HS-27A (cell line): ENCODE results near the gene SEC22A.

Source experiments
- DNase-seq: peaks from one replicate; pipeline ENCODE4 v3.0.0-alpha.2; 2012; ENCODE audit warnings: low read depth, missing footprints

SEC22A gene

GRCh38 chr3:123201557-123202427, at the start of gene SEC22A:
SEC22A (plus strand) TSS chr3:123201943; CDS start chr3:123209218, 7,275 bp downstream.
- peak; percentile 79 for DNase-seq

- DNase-seq: no peak
Observed at GRCh38 chr3:123152687-123153086, 49.1 kb upstream of the SEC22A start.

DNA sequence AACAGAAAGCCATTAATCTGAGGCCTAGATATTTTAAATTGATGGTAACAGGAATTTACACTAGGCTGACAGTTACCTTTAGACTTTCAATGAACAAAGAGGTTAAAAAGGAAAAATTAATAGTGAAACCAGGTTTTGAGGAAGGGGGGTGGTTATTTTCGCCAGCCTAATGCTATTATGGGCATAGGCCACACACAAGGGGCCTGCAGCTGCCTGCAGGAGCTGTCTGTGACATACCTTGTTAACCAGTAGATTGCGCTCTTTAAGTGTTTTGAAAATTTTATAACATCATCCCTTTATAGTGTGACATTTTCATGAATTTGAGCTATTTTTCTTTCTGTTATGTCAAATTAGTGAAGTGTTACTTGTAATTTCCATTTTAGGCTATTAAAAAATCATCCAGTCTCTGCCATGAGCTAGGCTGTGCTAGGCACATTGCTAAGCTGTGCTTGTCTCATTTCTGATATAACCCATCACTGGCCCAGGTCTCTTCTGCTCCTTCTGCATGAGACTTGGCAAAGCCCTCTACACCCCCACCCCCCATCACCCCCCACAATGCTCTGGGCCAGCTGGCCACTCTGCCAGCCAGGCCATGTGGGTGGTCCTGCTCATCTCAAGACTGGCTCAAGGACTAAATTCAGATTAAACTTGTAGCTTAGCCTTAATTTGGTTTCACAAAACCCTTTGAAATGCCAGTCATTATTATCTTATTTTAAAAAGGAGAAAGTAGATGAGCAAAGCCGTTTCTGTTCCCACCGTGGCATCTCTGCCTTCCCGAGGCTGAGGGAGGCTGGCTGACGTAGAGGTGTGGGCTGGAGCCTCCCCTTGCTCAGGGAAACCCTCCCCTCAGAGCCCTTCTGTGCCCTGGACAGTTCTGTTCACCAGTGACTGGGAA, 48.4 kb upstream of the SEC22A start:
- DNase-seq: no peak

DNA sequence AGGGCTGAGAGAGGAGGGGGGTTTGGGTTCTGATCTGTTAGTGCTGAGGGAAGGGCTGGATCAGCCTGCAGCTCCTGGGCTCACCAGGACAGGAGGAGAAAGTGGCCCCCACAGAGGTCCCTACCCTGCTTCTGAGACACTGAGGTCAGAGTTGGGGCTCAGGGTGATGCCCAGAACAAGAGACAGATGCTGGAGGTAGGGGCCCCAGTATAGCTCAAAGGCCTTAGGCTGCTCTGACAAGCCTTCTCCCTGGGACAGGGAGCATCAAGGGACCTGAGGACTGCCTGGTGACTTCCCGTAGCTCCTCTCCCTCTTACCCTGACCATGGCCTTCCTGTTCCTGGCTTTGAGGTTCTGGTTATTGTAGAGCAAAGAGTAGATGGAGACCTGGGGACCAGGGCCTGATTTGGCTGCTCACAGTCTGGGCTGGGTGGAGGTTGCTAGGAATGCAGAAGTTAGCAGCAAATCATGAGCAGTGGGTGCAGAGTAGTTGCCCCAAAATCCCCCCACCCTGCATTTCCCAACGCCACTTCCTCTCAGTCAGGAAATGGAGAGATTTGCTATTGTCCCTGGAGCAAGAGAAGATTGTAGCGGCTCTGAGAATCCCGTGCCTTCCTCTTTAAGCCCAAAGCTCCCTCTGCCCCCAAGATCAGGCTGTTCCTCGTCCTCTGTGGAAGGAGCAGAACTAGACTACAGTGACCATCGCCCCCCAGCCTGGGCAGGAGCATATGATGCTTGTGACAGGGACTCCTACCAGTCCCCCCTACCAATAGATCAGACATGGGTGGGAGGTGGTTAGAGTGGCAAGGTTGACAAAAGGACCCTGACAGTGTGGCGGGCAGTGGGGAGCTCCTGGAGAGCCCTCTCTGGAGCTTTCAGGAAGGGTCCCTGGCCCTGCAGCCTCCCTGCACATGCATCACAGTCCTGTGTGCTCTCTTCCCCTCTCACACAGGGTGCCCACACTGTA, 47.4 kb upstream of the SEC22A start:
- DNase-seq: no peak

GRCh38 chr3:123155471-123156011, 46.2 kb upstream of the SEC22A start:
- no peak for DNase-seq

- no peak for DNase-seq
Observed at GRCh38 chr3:123156276-123156995, 45.3 kb upstream of the SEC22A start.

DNA sequence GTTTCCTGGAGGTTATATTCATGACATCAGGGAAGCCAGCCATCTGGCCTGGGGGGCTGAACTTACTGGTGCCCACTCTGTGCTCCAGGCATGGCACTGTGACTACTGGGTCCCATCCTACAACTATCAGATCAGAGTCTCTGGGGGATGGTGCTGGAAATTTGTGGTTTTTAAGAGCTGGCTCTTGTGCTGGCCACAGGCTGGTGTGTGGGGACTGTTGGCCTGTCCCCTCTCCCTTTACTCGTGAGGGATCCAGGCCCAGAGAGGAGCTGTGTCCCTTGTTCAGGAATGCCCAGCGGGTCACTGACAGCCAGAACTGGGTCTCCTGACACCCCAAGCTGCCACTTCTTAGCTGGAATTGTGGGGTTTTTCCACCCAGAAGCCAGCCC, 44.5 kb upstream of the SEC22A start:
- no peak for DNase-seq

DNA sequence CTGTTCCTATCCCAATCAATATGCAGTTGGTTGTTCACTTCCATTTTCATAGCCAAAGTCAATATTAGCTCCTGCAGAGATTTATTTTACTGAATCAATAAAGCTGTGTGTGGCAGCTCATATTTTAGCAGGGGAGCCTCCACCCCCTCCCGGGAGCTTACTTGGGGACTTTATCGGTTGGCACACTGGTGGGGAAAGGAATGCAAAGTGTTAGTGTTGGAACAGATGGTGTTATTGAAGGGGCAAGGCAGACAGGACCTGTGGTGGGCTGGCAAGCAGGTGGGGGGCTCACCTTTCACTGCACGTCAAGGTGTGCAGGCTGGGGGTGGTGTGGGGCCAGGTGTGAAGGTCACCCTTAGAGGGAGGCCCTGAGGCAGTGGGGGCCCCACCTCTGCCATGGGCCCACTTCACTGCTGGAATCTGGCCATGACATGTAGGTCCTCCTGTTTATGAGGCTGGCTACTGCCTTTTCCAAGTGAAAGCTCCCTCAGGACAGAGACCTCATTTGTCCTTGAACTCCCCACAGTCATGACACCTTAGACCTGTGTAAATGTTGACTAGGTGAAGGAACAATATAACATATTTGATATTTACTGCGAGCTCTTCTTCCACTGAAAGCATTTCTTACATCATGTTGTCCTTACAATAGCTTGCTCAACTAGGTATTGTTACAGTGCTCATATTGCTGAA, 44.0 kb upstream of the SEC22A start:
- no peak for DNase-seq

- no peak for DNase-seq
Observed at GRCh38 chr3:123158330-123158729, 43.4 kb upstream of the SEC22A start.

- DNase-seq: no peak
Observed at GRCh38 chr3:123158899-123159390, 42.8 kb upstream of the SEC22A start.

DNA sequence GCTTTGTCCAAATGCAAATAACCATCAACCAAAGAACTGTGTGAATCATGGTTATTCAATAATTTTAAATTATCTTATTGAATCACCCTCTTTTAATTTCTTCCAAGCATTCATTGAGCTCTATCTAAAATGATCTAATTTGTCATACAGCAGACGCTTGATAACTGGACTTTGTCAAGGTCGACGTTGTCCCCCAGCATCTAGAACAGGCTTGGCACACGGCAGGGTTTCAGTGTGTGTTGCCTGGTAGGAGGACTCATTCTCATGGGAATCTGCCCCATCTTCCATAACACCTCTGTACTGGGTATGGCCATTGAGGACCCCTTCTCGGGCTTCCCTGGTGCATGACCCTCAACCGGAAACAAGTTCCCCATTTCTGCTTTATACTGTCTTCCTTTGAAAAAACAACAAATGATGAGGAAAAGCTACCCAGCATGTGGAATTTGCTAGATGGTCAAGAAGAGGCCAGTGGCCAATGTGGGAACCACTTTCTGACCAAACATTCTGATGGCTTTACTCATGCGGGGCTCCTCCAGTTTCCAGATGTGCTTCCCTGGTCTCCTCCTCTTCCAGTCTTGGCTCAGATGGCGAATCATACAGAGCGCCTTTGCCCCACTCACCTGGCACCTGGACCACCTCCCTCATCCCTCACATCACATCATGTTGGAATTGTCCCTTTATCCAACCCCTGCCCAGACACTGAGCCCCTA, 41.7 kb upstream of the SEC22A start:
- DNase-seq: no peak

DNA sequence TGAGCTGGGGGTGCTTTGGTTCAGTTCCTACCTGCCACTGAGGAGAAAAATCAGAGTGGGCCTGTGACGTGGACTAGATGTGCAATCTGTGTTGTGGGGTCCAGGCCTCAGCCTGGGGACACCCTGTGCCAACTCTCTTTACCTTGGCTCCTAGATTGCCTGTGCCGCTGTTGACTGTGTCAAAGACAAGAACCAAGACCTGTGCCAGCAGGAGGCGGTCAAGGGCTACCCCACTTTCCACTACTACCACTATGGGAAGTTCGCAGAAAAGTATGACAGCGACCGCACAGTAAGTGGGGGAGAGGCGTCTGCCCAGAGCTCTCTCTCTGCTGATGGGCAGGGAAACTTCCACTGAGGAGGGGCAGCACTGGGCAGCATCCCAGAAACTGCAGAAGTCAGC, 40.6 kb upstream of the SEC22A start:
- no peak for DNase-seq

- DNase-seq: no peak
Observed at GRCh38 chr3:123163141-123163540, 38.6 kb upstream of the SEC22A start.

DNA sequence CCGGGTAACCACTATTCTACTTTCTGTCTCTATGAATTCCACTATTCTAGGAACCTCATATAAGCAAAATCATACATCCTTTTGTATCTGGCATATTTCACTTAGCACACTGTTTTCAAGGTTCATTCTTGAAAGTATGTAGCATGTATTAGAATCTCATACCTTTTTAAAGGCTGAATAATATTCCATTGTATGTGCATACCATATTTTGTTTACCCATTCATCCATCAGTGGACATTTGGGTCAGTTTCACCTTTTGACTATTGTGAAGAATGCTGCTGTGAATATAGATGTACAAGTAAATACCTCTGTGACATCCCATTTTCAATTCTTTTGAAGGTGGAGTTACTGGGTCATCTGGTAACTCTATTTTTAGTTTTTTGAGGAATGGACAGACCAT, 36.6 kb upstream of the SEC22A start:
- DNase-seq: no peak

DNA sequence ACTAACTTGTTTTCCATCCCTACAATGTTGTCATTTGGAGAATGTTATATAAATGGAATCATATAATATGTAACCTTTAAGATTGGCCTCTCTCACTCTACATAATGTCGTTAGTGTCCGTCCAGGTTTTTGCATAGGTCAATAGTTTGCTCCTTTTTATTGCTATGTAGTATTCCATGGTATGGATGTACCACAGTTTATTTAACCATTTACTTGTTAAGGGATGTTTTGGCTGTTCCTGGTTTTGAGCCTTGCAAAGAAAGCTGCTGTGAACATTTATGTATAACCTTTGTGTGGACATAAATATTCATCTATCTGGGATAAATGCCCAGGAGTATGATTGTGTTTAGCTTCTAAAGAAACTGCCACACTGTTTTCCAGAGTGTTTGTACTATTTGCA, 34.1 kb upstream of the SEC22A start:
- DNase-seq: no peak

GRCh38 chr3:123168122-123168521, 33.6 kb upstream of the SEC22A start:
- no peak for DNase-seq

DNA sequence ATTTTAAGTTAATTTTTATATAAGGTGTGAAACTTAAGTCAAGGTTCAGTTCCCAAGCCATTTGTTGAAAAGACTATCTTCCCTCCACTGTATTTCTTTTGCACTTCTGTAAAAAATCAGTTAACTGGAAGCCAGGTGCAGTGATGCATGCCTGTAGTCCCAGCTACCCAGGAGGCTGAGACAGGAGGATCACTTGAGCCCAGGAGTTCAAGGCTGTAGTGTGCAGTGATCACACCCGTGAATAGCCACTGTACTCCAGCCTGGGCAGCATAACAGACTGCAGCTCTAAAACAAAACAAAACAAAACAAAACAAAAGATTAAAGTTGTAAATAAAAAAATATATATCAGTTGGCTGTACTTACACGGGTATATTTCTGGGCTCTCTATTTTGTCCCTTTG, 33.1 kb upstream of the SEC22A start:
- DNase-seq: no peak

GRCh38 chr3:123169492-123169929, 32.2 kb upstream of the SEC22A start:
- no peak for DNase-seq

DNA sequence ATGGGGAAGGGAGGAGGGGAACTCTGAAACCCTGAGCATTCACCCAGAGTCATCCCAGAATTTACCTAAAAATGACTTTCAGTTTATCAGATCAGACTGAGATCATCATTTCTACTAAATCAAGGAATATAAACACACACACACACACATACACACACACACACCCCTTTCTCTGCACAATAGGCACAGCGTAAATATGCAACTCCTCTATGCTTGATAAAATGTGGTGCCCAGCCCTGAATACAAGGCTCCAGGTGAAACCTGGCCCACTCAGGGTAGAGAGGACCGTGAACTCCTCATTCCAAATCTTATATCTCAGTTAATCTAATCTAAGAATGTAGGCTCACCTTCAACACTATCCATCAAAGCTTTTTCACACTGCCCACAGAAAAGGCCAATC, 31.8 kb upstream of the SEC22A start:
- no peak for DNase-seq
